HG03066 (cell line): Measurements from ENCODE around the gene TPCN1.
"Not testable (repeated sequence)": the region's sequence is repeated elsewhere in the genome, so short reads cannot be mapped to it uniquely, and the experiment has no call there.

Source experiments
- ATAC-seq: cut with Tn5 transposase; IDR thresholded peaks from one replicate; pipeline ENCODE4 v1.9.1; 2021; ENCODE audit warnings: low read depth; ENCODE audit not compliant: unreplicated experiment

TPCN1 gene

DNA sequence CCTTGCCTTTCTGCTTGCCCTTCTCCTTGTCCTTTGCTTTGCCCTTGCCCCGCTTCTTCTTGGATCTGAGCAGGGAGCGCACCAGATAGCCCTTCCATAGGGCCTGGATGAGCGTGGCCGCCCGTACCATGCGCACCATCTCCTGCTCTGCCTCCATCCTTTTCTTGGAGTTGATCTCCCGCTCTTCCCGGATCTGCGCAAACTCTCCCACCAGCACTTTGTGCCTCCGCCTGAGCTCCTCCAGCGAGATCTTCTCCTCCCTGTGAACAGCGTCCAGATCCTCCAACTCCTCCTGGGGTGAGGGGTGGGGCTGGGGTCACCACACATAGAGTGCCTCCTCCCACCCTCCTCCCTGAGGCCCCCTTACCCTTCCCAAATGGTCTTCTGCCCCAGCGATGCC is 25.7 kb upstream of the TPCN1 start:
- ATAC-seq = no peak

DNA sequence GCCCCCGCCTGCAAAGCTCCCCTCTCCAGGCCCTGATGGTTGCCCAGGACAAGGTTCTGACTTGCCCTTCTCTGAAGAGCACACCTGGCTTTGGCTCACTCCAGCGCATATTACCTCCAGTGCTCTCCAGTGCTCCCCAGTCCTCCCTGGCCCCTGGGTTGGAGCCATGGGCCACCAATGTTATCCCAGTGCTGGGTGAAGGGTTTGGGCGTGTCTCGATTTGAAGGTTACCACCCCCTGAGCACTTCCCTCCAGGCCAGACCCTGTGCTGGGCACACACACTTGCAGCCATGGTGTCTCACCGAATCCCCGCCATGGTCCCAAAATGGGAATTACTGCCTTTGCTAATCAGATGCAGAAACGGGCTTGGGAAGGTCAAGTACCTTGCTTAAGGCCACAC is 24.7 kb upstream of the TPCN1 start:
- no peak for ATAC-seq

DNA sequence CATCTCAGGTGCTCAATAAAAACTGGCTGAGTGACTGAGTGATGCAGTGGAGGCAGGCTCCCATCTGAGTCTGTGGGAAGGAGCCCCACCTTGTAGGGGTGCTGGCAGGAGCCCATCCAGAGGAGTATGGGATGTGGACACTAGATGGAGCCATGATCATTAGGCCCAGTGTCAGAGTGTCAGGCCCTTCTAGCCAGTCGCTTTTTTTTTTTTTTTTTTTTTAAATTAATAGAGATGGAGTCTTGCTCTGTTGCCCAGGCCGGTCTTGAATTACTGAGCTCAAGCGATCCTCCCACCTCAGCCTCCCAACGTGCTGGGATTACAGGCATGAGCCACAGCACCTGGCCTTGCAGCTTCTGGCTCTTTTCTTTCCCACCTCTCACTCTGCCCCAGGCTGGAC is 24.3 kb upstream of the TPCN1 start:
- no peak for ATAC-seq

DNA sequence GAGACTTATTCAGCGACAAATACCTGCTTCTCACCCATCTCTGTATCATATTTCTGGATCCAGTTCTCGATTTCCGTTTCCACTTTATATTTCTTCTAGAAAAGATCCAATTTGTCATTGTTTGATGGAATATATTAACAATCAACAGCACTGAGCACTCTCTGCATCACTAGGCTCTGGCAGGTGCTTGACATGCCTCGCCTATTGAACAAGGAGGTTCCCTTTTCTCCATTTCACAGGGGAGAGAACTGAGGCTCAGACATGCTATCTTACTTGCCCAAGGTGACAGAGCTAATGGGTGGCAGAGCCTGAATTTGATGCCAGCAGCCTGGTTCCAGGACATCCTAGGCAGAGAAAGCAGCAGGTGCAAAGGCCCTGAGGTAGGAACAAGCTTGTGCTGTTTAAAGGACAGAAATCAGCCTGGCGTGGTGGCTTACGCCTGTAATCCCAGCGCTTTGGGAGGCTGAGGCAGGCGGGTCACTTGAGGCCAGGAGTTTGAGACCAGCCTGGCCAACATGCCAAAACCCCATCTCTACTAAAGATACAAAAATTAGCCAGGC is 23.7 kb upstream of the TPCN1 start:
- ATAC-seq = no peak

DNA sequence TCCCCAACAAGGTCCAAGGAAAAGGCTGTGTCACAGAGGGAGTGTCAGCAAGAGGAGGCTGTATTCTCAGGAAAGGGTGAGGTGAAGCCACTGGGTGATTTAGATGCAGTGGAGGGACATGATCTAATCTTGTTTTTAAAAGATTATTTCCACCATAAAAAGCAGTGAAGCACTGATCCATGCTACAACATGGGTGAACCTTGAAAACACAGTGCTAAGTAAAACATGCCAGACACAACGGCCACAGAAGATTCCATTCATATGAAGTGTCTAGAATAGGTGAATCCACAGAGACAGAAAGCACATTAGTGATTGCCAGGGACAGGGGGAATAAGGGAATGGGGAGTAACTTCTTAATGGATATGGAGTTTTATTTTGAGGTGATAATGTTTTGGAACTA is 23.0 kb upstream of the TPCN1 start:
- no peak for ATAC-seq

DNA sequence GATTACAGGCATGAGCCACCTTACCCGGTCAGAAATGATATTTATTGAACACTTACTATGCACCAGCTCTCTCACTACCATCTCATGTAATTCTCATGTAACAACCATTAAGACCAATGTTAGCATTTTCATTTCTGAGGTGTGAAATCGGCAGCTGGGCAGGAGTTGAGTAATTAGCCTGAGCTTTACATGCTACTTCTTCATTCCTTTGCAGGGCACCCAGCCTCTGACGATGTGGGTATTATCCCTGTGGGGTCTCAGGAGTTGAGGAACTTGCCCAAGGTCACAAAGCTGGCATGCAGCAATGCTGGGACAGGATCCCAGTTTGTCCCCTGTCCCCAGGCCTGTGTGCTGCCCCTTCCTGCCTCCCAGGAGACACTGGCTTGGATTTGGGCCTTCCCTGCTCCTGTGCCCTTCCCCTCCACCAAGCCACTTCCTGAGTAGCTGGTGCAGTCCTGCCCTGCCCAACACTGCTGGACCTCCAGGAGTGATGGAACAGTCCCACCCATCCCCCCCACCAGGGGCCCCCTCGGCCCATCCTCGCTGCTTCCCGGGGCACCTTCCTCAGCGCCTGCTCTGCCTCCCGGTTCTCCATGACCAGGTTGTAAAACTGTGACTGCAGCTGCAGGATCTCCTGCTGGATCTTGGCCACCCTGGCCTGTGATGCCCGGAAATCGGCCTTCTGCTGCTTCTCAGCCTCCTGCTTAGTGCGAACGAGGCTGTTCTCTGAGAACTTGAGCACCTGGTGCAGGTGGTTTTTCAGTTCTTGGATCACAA is 21.1 kb upstream of the TPCN1 start:
- ATAC-seq = no peak

DNA sequence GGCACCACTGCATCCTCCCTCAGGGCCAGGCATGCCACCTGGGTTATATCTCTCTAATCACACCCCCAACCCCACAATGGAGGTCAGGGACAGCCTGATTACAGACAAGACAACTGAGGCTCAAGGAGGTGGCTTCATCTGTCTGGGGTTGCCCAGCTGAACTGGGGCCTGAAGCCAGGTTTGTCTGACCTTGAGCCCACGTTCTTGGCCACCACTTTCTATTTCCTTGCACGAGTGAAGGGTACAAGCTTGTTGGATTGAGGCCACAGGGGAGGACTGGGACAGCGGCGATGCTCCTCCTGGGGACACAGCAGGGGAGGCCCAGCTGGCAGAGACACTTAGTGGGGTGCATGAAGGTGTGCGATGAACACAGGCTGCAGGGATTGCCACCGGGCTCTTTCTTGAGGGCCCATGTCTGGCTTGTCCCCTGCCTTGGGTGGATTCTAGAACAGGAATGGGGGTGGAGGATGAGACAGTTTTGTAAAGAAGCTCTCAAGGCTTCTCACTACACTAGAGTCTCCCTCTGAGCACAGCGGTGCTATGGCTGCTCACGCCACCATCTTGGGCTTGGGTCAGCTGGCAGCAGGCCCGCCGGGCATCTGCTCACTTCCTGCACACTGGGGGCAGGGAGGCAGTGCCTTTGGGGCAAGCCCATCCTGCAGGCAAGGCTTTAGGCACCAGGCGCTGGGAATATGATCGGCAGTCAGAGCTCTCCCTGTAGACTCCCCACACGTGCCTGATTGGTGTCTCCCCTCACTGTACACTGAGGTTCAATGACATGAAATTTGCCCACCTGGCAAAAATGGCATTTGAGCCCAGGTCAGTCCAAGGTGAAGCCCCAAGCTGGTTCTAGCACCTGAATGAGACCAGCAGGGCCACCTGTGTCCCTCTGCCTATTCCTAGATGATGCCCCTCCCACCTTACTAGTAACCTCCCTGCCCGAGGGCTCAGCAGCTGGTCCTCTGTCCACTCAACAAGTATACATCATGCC is 19.8 kb upstream of the TPCN1 start:
- ATAC-seq = no peak

DNA sequence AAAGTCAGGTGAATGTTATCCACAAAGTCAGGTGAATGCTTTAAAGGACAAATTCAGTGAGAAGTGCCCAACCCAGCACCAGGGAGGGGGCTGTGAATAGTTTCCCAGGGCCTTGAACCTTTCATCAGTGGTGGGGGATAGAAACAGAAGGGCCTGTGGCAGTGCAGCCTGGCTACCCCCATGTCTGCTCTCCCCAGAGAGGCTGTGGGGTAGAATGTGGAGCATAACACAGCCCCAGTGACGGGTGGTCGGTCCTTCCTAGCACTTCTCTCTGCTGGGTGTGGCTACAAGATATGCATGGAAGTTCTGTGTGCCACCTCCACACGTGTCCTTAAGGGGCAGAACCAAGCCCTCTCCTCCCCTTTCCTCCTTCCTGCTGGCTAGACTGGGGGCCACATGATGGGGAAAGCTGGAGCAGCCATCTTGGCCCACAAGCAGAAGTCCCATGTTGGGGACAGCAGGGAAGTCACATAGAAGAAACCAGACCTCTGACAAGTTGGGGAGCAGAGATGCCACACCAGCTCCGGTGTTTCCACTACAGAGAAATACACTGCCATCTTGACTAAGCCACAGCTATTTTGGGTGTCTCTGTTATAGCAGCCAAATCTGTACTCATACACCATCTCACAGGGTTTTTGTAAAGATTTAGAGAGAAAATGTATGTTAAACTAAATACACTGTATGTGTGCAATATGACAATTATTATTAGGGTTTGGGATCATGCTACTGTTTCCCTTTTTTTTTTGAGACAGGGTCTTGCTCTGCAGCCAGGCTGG is 18.8 kb upstream of the TPCN1 start:
- ATAC-seq = no peak

DNA sequence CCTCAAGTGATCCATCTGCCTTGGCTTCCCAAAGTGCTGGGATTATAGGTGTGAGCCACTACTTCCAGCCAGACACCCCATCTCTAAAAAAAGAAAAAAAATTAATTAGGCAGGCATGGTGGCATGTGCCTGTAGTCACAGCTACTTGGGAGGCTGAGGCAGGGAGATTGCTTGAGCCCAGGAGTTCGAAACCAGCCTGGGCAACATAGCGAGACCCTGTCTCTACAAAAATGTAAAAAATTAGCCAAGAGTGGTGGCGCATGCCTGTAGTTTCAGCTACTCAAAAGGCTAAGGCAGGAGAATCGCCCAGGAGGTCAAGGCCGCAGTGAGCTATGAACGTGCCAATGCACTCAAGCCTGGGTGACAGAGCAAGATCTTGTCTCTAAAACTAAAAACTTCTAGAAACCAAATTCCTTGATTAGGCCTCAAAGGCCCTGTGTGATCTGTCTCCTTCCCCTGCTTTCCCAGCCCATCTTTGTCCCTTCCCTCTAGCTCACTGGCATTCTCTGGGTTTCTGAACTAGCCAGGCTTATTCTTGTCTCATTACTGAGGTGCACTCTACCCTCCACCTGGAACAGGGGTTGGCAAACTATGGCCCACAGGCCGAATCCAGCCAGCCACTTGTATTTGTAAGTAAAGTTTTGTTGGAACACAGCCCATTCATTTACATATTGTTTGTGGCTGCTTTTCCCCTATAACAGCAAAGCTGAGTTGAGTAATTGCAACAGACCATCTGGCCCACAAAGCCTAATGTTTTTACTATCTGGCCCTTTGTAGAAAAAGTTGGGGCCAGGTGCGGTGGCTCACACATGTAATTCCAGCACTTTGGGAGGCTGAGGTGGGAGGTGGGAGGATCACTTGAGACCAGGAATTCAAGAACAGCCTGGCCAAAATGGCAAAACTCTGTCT is 17.2 kb upstream of the TPCN1 start:
- no peak for ATAC-seq

DNA sequence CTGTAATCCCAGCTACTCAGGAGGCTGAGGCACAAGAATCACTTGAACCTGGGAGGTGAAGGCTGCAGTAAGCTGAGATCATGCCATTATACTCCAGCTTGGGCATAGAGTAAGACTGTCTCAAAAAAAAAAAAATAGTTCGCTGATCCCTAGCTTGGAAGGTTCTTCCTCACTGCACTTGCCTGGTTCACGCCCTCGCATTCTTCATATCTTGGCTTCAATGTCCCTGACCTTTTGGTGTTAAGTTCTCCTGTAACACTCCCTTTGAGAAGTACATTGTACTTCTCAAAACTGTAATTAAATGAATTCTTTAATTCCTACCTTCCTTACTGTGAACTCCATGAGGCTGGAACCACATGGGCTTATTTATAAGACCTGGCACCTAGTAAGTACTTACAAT is 16.5 kb upstream of the TPCN1 start:
- ATAC-seq = no peak

DNA sequence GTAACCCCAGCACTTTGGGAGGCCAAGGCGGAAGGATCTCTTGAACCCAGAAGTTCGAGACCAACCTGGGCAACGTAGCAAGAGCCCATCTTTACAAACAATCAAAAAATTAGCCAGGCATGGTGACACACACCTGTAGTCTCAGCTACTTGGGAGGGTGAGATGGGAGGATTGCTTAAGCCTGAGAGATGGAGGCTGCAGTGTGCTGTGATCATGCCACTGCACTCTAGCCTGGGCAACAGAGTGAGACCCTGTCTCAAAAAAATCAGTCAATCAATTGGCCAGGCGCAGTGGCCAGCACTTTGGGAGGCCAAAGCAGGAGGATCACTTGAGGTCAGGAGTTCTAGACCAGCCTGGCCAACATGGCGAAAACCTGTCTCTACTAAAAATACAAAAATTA is 14.5 kb upstream of the TPCN1 start:
- ATAC-seq = not testable (repeated sequence)

DNA sequence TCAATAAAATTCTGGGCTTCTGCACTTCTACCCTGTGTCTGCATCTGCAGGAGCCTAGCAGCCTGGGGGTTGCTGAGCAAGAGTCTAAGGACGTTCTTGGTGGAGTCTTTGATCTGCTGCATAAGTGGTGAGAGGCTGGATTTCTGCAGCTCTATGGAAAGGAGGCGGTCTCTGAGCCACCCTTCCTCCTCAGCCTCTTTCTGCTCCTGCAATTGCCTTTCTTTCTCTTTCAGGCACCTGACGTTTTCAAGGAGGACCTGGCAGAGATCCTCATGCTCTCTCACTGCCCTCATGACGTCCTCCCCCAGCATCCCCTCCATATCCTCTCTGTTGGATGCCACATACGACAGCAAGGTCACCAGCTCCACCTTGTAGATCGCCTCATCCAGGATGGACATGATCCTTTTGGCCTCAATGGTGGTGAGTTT is 13.6 kb upstream of the TPCN1 start:
- peak; percentile 4 for ATAC-seq

DNA sequence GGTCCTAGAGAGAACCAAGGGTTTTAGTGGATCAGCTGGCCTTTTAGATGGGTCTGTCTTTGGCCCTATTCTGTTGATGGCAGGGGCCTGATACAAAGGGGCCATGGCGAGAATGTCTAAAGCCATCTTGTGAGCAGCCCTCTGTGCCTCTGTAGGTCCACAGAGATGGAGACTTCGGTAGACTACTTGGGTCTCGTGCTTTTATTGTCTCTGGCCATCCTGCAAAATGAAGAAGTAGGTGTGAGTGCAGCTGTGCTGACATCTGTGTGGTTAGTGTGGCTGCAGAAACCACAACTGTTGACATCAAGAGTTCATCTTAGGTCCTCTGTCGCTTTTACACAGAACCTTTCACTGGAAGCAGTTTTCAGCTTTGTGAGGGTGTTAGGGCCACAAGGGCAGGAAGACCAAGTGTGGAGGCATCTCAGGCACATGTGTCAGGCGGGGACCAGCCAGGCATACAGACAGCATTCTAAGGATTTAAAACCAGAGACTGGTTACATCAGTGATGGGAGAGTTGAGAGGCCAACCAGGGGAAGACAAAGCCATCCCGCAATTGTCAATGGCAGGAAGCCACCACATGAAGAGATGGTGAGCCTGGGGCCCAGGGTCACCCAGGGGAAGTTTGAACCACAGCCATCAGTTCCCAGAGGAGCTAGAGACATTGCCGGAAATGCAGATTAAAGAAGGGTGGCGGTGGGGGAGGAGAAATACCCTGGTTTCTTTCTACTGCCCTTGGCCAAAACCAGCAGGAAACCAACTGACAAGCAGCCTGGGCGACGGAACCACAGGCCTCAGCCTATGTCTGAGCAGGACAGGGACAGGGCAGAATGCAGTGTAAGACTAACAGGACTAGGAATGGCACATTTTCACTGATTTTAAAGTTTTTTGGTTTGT is 13.0 kb upstream of the TPCN1 start:
- peak; percentile 78 for ATAC-seq

DNA sequence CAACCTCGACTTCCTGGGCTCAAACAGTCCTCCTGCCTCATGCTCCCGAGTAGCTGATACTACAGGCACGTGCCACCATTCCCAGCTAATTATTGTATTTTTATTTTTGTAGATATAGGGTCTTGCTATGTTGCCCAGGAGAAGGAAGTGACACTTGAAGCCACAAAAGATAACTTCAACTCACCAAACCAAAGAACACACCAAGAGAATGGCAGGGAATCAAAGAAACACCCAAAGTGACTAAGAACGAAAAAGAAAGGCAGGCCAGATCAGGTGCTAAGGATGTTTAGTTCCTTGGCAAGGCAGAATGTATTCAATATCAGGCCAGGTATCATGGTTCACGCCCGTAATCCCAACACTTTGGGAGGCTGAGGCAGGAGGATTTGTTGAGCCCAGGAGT is 10.1 kb upstream of the TPCN1 start:
- no peak for ATAC-seq

DNA sequence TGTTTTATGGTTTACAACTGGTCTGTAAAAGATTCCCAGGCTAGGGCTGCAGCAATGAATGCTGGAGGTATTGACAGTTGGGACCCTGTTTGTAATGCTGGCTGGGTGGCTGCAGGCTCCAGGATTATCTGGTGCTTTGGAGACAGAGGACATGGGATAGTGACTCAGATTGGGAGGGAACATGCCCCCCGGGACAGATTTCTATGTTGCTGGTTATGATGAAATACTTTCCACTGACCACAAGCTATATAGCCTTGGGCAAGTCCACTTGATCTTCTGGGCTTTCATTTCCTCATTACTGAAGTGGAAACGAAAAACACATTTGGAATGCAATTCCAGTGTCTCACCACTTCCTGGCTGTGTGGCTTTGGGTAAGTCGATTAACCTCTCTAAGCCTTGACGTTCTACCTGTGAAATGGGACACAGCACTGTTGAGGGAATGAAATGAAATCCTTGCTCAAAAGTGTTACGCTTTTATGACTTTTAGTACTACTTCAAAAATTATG is 6.3 kb upstream of the TPCN1 start:
- ATAC-seq = peak; percentile 51

DNA sequence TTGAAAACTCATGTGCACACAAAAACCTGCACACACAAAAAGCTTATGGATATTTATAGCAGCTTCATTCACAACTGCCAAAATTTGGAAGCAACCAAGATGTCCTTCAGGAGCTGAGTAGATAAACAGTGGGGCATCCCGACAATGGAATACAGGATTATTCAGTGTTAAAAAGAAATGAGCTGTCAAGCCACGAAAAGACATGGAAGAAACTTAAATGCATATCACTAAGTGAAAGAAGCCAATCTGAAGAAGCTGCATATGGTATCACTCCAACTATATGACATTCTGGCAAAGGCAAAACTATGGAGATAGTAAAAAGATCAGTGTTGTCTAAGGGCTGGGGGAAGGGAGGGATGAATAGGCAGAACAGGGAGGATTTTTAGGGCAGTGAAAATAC is 5.2 kb upstream of the TPCN1 start:
- ATAC-seq = no peak

DNA sequence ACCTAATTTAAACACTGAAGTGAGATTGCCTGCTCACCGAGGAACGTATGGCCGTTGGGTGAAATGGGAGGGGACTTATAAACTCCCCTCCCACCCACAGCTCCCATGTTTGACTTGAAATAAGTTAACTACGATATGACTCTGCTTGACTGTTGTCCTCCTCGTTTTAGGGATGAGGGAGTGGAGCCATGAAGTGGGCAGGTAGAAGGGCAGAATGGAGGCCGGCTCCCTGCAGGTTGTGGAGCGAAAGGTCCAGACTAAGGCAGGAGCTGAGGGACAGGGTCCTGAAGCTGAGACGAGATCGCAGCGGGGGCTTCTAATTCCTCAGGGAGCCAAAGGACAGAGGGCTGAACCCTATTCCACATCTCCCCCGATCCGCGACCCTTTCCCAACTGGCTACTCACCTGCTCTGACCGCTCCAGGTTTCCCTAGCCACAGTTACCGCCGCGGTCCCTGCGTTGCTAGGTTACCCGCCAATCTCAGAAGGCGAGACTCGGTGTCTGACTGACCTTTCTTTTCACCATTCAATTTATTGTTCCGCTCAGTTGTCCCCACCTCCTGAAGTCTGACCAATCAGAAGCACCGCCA is 577 bp upstream of the TPCN1 start:
- ATAC-seq = no peak
